HepG2 (cell line): ENCODE measurements around the gene ZNF561. TPM values are rescaled to one million over a fixed set of nuclear protein-coding genes. Genes with fewer than 3 reads are reported as not detected.

Experiments
- ATAC-seq: fragments of 200-7000 bp; cut with Tn5 transposase; 3 replicates; pipeline ENCODE4 v1.9.1; 2020; ENCODE audit warnings: mild to moderate bottlenecking, moderate library complexity
- BruUV-seq: library from RNA; stranded (reverse); fragments of 400-500 nt; replicated peaks from 2 replicates; lab custom pipeline; 2021; lab: Mats Ljungman, UMichigan
- CTCF ChIA-PET: fragments of 300-600 bp; formaldehyde crosslinking; extraction: SDS; loops from one replicate; lab custom pipeline; 2021; ENCODE audit warnings: low total read pairs, inconsistent platforms, low intra/inter-chr PET ratio; lab: Yijun Ruan, JAX
- POLR2A ChIA-PET: fragments of 350-600 bp; sonication (Branson Sonifier 250); formaldehyde crosslinking; loops from one replicate; lab custom pipeline; 2020; ENCODE audit warnings: antibody characterized with exemption, inconsistent platforms; lab: Yijun Ruan, JAX
- DNase-seq: peaks from one replicate; pipeline ENCODE4 v3.0.0-alpha.2; 2015; ENCODE audit warnings: low spot score
- FAIRE-seq: peaks from 3 replicates; lab custom pipeline; 2011; peaks lifted over from hg19 to GRCh38; lab: Jason Lieb, UNC
- H2AFZ ChIP-seq: one replicate; pipeline ENCODE4 v1.6.1; 2011; ENCODE audit warnings: low read length, inconsistent platforms
- H3K27ac ChIP-seq: fragments of 300-600 bp; 3 replicates; pipeline ENCODE4 v1.8.0; 2011; ENCODE audit warnings: mixed run types, mild to moderate bottlenecking, mixed read lengths, low read length, inconsistent platforms; ENCODE audit not compliant: insufficient read depth; ENCODE audit errors: extremely low read length
- H3K27me3 ChIP-seq, 2 experiments: fragments of 200-600 bp in 1 of 2; 2 replicates in 1 of 2; 3 replicates in 1 of 2; pipeline versions ENCODE4 v1.6.0 to v1.8.0; 2011; ENCODE audit warnings: low read length in 2 of 2, mild to moderate bottlenecking in 2 of 2, moderate library complexity in 2 of 2, inconsistent platforms in 1 of 2; ENCODE audit not compliant: insufficient read depth in 2 of 2, control insufficient read depth in 1 of 2
- H3K36me3 ChIP-seq, 2 experiments: fragments of 200-600 bp in 1 of 2; replicated peaks in 1 of 2; 2 replicates in 1 of 2; 3 replicates in 1 of 2; pipeline versions ENCODE4 v1.5.1 to v1.8.0; 2011; ENCODE audit warnings: low read length in 2 of 2, inconsistent platforms in 1 of 2; ENCODE audit not compliant: insufficient read depth in 2 of 2, control insufficient read depth in 1 of 2
- H3K4me1 ChIP-seq: 2 replicates; pipeline ENCODE4 v1.5.1; 2012; ENCODE audit warnings: low read length, inconsistent platforms; ENCODE audit not compliant: insufficient read depth
- H3K4me2 ChIP-seq: 2 replicates; pipeline ENCODE4 v1.6.0; 2011; ENCODE audit warnings: low read depth, low read length, inconsistent platforms
- H3K4me3 ChIP-seq, 3 experiments: fragments of 200-600 bp in 1 of 3; sonication (generic), shearing (Covaris generic) in 1 of 3; replicated peaks in 1 of 3; 2 replicates each; pipeline ENCODE4 v1.5.1; 2011 to 2016; ENCODE audit warnings: low read length in 3 of 3, inconsistent platforms in 2 of 3, low read depth in 2 of 3, mild to moderate bottlenecking in 2 of 3, control low read depth in 1 of 3, mixed read lengths in 1 of 3; ENCODE audit not compliant: insufficient read depth in 1 of 3
- H3K79me2 ChIP-seq: one replicate; pipeline ENCODE4 v1.6.1; 2011; ENCODE audit warnings: low read length, inconsistent platforms; ENCODE audit not compliant: insufficient read depth
- H3K9ac ChIP-seq: 2 replicates; pipeline ENCODE4 v1.6.0; 2011; ENCODE audit warnings: mild to moderate bottlenecking, low read depth, low read length, inconsistent platforms; ENCODE audit not compliant: insufficient read depth
- H3K9me3 ChIP-seq: 2 replicates; pipeline ENCODE4 v1.5.1; 2012; ENCODE audit warnings: mild to moderate bottlenecking, low read length
- H4K20me1 ChIP-seq: 2 replicates; pipeline ENCODE4 v1.6.0; 2011; ENCODE audit warnings: inconsistent platforms, mild to moderate bottlenecking, low read length, moderate library complexity; ENCODE audit not compliant: insufficient read depth
- ARID5B ChIP-seq: IDR thresholded peaks from 2 replicates; pipeline ENCODE4 v1.4.0; 2020; ENCODE audit warnings: mild to moderate bottlenecking, missing genetic modification reagents
- DBP ChIP-seq: sonication (generic); formaldehyde crosslinking; IDR thresholded peaks from 2 replicates; pipeline ENCODE4 v1.4.0; 2020; ENCODE audit warnings: missing genetic modification reagents; ENCODE audit errors: not compliant biosample characterization
- E2F2 ChIP-seq: sonication (generic); formaldehyde crosslinking; IDR thresholded peaks from 2 replicates; pipeline ENCODE4 v1.4.0; 2020; ENCODE audit warnings: missing genetic modification reagents, borderline replicate concordance
- GZF1 ChIP-seq: sonication (generic); formaldehyde crosslinking; IDR thresholded peaks from 2 replicates; pipeline ENCODE4 v1.5.1; 2020; ENCODE audit warnings: mild to moderate bottlenecking, missing genetic modification reagents
- JUND ChIP-seq: sonication (generic); formaldehyde crosslinking; IDR thresholded peaks from 2 replicates; pipeline ENCODE4 v1.8.0; 2022; ENCODE audit warnings: mild to moderate bottlenecking, missing genetic modification reagents
- NKX3-1 ChIP-seq: sonication (generic); formaldehyde crosslinking; IDR thresholded peaks from 2 replicates; pipeline ENCODE4 v1.5.0; 2020; ENCODE audit warnings: missing genetic modification reagents
- PHB2 ChIP-seq: fragments of 450-650 bp; IDR thresholded peaks from 2 replicates; pipeline ENCODE4 v1.6.1; 2018; ENCODE audit not compliant: partially characterized antibody
- PRMT3 ChIP-seq: sonication (generic); formaldehyde crosslinking; IDR thresholded peaks from 2 replicates; pipeline ENCODE4 v1.8.1; 2022; ENCODE audit warnings: low read depth, mild to moderate bottlenecking, moderate library complexity, missing genetic modification reagents, borderline replicate concordance
- WIZ ChIP-seq: sonication (generic); formaldehyde crosslinking; IDR thresholded peaks from 2 replicates; pipeline ENCODE4 v1.5.1; 2020; ENCODE audit warnings: mild to moderate bottlenecking, missing genetic modification reagents
- ZBTB49 ChIP-seq: sonication (generic); formaldehyde crosslinking; IDR thresholded peaks from 2 replicates; pipeline ENCODE4 v1.4.0; 2020; ENCODE audit warnings: missing genetic modification reagents, borderline replicate concordance
- ZKSCAN1 ChIP-seq: fragments of 150-350 bp; IDR thresholded peaks from 2 replicates; pipeline ENCODE4 v1.6.1; 2014; ENCODE audit warnings: low read length
- ZNF280B ChIP-seq: sonication (generic); formaldehyde crosslinking; IDR thresholded peaks from 2 replicates; pipeline ENCODE4 v1.5.0; 2020; ENCODE audit warnings: missing genetic modification reagents, mild to moderate bottlenecking, borderline replicate concordance
- ZNF331 ChIP-seq: sonication (generic); formaldehyde crosslinking; IDR thresholded peaks from 2 replicates; pipeline ENCODE4 v1.4.0; 2020; ENCODE audit warnings: missing genetic modification reagents
- ZSCAN25 ChIP-seq: sonication (generic); formaldehyde crosslinking; IDR thresholded peaks from 2 replicates; pipeline ENCODE4 v1.8.0; 2022; ENCODE audit warnings: mild to moderate bottlenecking, missing genetic modification reagents
- WGBS: methylation state at CpG from one replicate; pipeline ENCODE4 v1.1.6; 2017; ENCODE audit warnings: low lambda C conversion rate; 5-methylcytosine and 5-hydroxymethylcytosine counted together
- in situ Hi-C: cut with HindIII; loops from 2 replicates; pipeline ENCODE4 v1.10.0; 2017; ENCODE audit warnings: low pct_unique_long_range_greater_than_20kb; ENCODE audit not compliant: extremely low pct_ligation_motif_present
- intact Hi-C: fragments of 100-400 bp; cut with micrococcal nuclease; formaldehyde crosslinking; loops from one replicate; pipeline ENCODE4 v1.10.0; 2022; ENCODE audit not compliant: unreplicated experiment
- polyA plus RNA-seq, 8 experiments: library from polyadenylated mRNA; depleted of rRNA in 3 of 8; stranded (reverse) in 7 of 8; unstranded in 1 of 8; fragments of >200 nt; fragmentation: Illumina TruSeq in 4 of 8; extraction: Trizol in 4 of 8; gene quantifications; 2 replicates each; pipeline versions ENCODE4 v1.2.1 to v1.2.3, GENCODE V29; 2011 to 2016; ENCODE audit warnings: low read depth in 4 of 8, missing spikeins in 1 of 8, mixed read lengths in 1 of 8; ENCODE audit not compliant: insufficient read depth in 1 of 8
- total RNA-seq, 5 experiments: library from RNA; depleted of rRNA; stranded (reverse); fragments of >200 nt; fragmentation: Illumina TruSeq; extraction: Trizol; gene quantifications; 2 replicates each; pipeline ENCODE4 v1.2.3, GENCODE V29; 2016; ENCODE audit warnings: low read depth in 1 of 5

Gene ZNF561
- total and polyA plus RNA-seq, 2 of the 13 experiments (the other 11 are each of a cell fraction or from before 2014, with no cell fraction given): 19.8 to 35.1 TPM

GRCh38 chr19:9668544-9668943 lies 47.5 kb upstream of the ZNF561 start:
- CTCF ChIA-PET: no interaction called here
- FAIRE-seq (no peak), DNase-seq (no peak)
- TF ChIP-seq E2F2 (CRISPR knock-in tag) (no peak), ZSCAN25 (CRISPR knock-in tag) (no peak), NKX3-1 (no peak), PRMT3 (CRISPR knock-in tag) (no peak), DBP (no peak), ARID5B (CRISPR knock-in tag) (no peak), ZNF331 (CRISPR knock-in tag) (no peak), PHB2 (no peak), ZBTB49 (CRISPR knock-in tag) (no peak), WIZ (CRISPR knock-in tag) (no peak), ZKSCAN1 (no peak), ZNF280B (no peak), GZF1 (CRISPR knock-in tag) (no peak), JUND (CRISPR knock-in tag) (no peak)

More at GRCh38 chr19:9668544-9668943, 47.5 kb upstream of the ZNF561 start:
- Histone ChIP-seq H3K4me2 (no peak overlapping the region), H3K79me2 (peaks cover 99% of the 10 kb centered on the region), H3K9me3 (no peaks in the 10 kb centered on the region), H3K4me3 (no peak overlapping the region), H3K9ac (no peak overlapping the region), H2AFZ (no peak overlapping the region), H3K27me3 (no peaks in the 10 kb centered on the region), H4K20me1 (peaks cover 30% of the 10 kb centered on the region; the same call in 1 of the 2 replicates), H3K27ac (no peak overlapping the region), H3K36me3 (peaks cover 0 to 13% of the 10 kb centered on the region in 2 experiments; a peak in 3 of 5 replicates), H3K4me1 (peaks cover 80% of the 10 kb centered on the region)
- in situ Hi-C loops: no loop called here
- no peak for ATAC-seq
- 96% methylated on average over 2 of the region's 2 CpGs for WGBS
- POLR2A ChIA-PET: no interaction called here
- no TSS peak for BruUV-seq
- intact Hi-C loops: no loop called here
